IMR-90 (cell line): ENCODE measurements around the gene ADAMTSL1.

Experiments
- BHLHE40 ChIP-seq: fragments of 150-350 bp; IDR thresholded peaks from 2 replicates; pipeline ENCODE4 v1.6.1; 2016; ENCODE audit warnings: mild to moderate bottlenecking, low read depth, low read length
- CEBPB ChIP-seq: IDR thresholded peaks from 2 replicates; pipeline ENCODE4 v1.6.1; 2012; ENCODE audit warnings: low read depth, low read length, improper control_type of control experiment
- CHD1 ChIP-seq: IDR thresholded peaks from 2 replicates; pipeline ENCODE4 v1.6.1; 2012; ENCODE audit warnings: low read depth, low read length, improper control_type of control experiment
- CTCF ChIP-seq: conservative IDR thresholded peaks from 2 replicates; pipeline ENCODE4 v1.5.1; 2012; ENCODE audit warnings: mild to moderate bottlenecking, low read depth, low read length, improper control_type of control experiment
- ELK1 ChIP-seq: fragments of 150-350 bp; IDR thresholded peaks from 2 replicates; pipeline ENCODE4 v1.6.1; 2016; ENCODE audit warnings: low read depth, mild to moderate bottlenecking, low read length, moderate library complexity, borderline replicate concordance
- FOS ChIP-seq: fragments of 150-350 bp; IDR thresholded peaks from 2 replicates; pipeline ENCODE4 v1.6.1; 2016; ENCODE audit warnings: low read depth, low read length
- MAFK ChIP-seq: IDR thresholded peaks from 2 replicates; pipeline ENCODE4 v1.6.1; 2012; ENCODE audit warnings: low read depth, low read length, improper control_type of control experiment
- MXI1 ChIP-seq: IDR thresholded peaks from 2 replicates; pipeline ENCODE4 v1.6.1; 2012; ENCODE audit warnings: low read depth, mild to moderate bottlenecking, low read length, moderate library complexity, borderline replicate concordance
- POLR2A ChIP-seq: IDR thresholded peaks from 2 replicates; pipeline ENCODE4 v1.6.1; 2012; ENCODE audit warnings: mild to moderate bottlenecking, low read depth, low read length
- RAD21 ChIP-seq: IDR thresholded peaks from 2 replicates; pipeline ENCODE4 v1.6.1; 2012; ENCODE audit warnings: low read length, improper control_type of control experiment
- RCOR1 ChIP-seq: IDR thresholded peaks from 2 replicates; pipeline ENCODE4 v1.6.1; 2012; ENCODE audit warnings: mild to moderate bottlenecking, low read length, improper control_type of control experiment; ENCODE audit not compliant: insufficient replicate concordance
- RFX5 ChIP-seq: IDR thresholded peaks from 2 replicates; pipeline ENCODE4 v1.8.0; 2012; ENCODE audit warnings: low read depth, mild to moderate bottlenecking, low read length, moderate library complexity
- SMC3 ChIP-seq: fragments of 150-350 bp; IDR thresholded peaks from 2 replicates; pipeline ENCODE4 v1.6.1; 2016; ENCODE audit warnings: low read depth, mild to moderate bottlenecking, antibody characterized with exemption, low read length, moderate library complexity
- USF2 ChIP-seq: fragments of 150-350 bp; IDR thresholded peaks from 2 replicates; pipeline ENCODE4 v1.6.1; 2017; ENCODE audit warnings: mild to moderate bottlenecking, antibody characterized with exemption, low read length, low read depth

GRCh38 chr9:18490641-18491370, 16.9 kb downstream of the ADAMTSL1 start:
- TF ChIP-seq ELK1: no peak
- TF ChIP-seq CTCF: no peak
- TF ChIP-seq CEBPB: peak; percentile 47
- no peak for TF ChIP-seq RCOR1
- peak; percentile 85; the same call in 1 of the 2 replicates for TF ChIP-seq FOS
- TF ChIP-seq POLR2A: peak; percentile 77
- TF ChIP-seq RFX5: no peak
- no peak for TF ChIP-seq CHD1
- peak; percentile 35 for TF ChIP-seq RAD21
- peak; percentile 43; the same call in 1 of the 2 replicates for TF ChIP-seq MAFK
- no peak for TF ChIP-seq SMC3
- TF ChIP-seq BHLHE40: peak; percentile 30; the same call in 1 of the 2 replicates
- TF ChIP-seq MXI1: no peak
- TF ChIP-seq USF2: no peak
